Liver (tissue), 9 donors: ENCODE data around the gene BPHL. TPM values are rescaled to one million over a fixed set of nuclear protein-coding genes. Genes with fewer than 3 reads are reported as not detected.
"Not testable (repeated sequence)": the region's sequence is repeated elsewhere in the genome, so short reads cannot be mapped to it uniquely, and the experiment has no call there.

Source experiments
- DNase-seq: peaks from one replicate; pipeline ENCODE4 v3.0.0-alpha.2; 2017; ENCODE audit warnings: low spot score
- H3K27ac ChIP-seq, 2 donors: one replicate each; pipeline ENCODE4 v1.7.0; 2013; ENCODE audit warnings: inconsistent platforms in 2 of 2, low read length in 2 of 2, control low read depth in 1 of 2, low read depth in 1 of 2, mild to moderate bottlenecking in 1 of 2
- H3K27me3 ChIP-seq, 4 donors: one replicate each; pipeline versions ENCODE4 v1.6.1 to v1.7.0; 2013; ENCODE audit warnings: low read length in 3 of 4, inconsistent platforms in 1 of 4, mild to moderate bottlenecking in 1 of 4, moderate library complexity in 1 of 4; ENCODE audit not compliant: control insufficient read depth in 4 of 4, insufficient read depth in 4 of 4
- H3K36me3 ChIP-seq, 4 donors: one replicate each; pipeline versions ENCODE4 v1.6.1 to v1.7.0; 2013; ENCODE audit warnings: low read length in 3 of 4, mild to moderate bottlenecking in 3 of 4, low read depth in 1 of 4, moderate library complexity in 1 of 4; ENCODE audit not compliant: control insufficient read depth in 4 of 4, insufficient read depth in 3 of 4
- H3K4me1 ChIP-seq, 4 donors: one replicate each; pipeline versions ENCODE4 v1.6.1 to v1.7.0; 2013; ENCODE audit warnings: low read length in 3 of 4, mild to moderate bottlenecking in 3 of 4, moderate library complexity in 1 of 4; ENCODE audit not compliant: control insufficient read depth in 4 of 4, insufficient read depth in 4 of 4
- H3K4me3 ChIP-seq, 3 donors: one replicate each; pipeline versions ENCODE4 v1.6.1 to v1.7.0; 2013; ENCODE audit warnings: low read length in 3 of 3, control low read depth in 1 of 3, low read depth in 1 of 3, mild to moderate bottlenecking in 1 of 3
- H3K9ac ChIP-seq, 2 donors: one replicate each; pipeline ENCODE4 v1.7.0; 2013; ENCODE audit warnings: low read length in 2 of 2, mild to moderate bottlenecking in 2 of 2, moderate library complexity in 2 of 2, control low read depth in 1 of 2, low read depth in 1 of 2
- H3K9me3 ChIP-seq, 4 donors: one replicate each; pipeline versions ENCODE4 v1.6.1 to v1.7.0; 2013; ENCODE audit warnings: low read length in 3 of 4; ENCODE audit not compliant: control insufficient read depth in 4 of 4
- NR2F2 ChIP-seq: IDR thresholded peaks from 2 replicates; pipeline ENCODE4 v1.6.1; 2016; ENCODE audit warnings: antibody characterized with exemption
- SP1 ChIP-seq: IDR thresholded peaks from 2 replicates; pipeline ENCODE4 v1.6.1; 2018; ENCODE audit warnings: antibody characterized with exemption, mild to moderate bottlenecking
- TAF1 ChIP-seq: conservative IDR thresholded peaks from 2 replicates; pipeline ENCODE4 v1.6.1; 2016; ENCODE audit warnings: antibody characterized with exemption, mild to moderate bottlenecking
- WGBS: extraction: QIAGEN DNeasy Blood & Tissue Kit; methylation state at CpG from one replicate; pipeline ENCODE4 v1.1.7; 2013; 5-methylcytosine and 5-hydroxymethylcytosine counted together
- polyA plus RNA-seq, 2 donors: library from polyadenylated mRNA; stranded (reverse) in 1 of 2; unstranded in 1 of 2; fragments of 200-250 nt in 1 of 2; fragments of >200 nt in 1 of 2; fragmentation: Nextera tagmentation in 1 of 2; extraction: Ambion mirVana in 1 of 2; gene quantifications; one replicate each; pipeline versions ENCODE4 v1.2.1 to v1.2.3, GENCODE V29; 2013 to 2015
- total RNA-seq, 2 donors: library from RNA; depleted of rRNA; stranded (reverse); fragments of >200 nt; gene quantifications; one replicate each; pipeline ENCODE4 v1.2.3, GENCODE V29; 2014
- TF ChIP-seq, protein P1 (sequence below): fragments of 150-350 bp; IDR thresholded peaks from 2 replicates; pipeline ENCODE4 v1.5.1; 2017; ENCODE audit warnings: improper control_type of control experiment, low read depth, low read length; ENCODE audit not compliant: missing input control
- TF ChIP-seq, protein P2 (sequence below): IDR thresholded peaks from 2 replicates; pipeline ENCODE4 v1.6.1; 2016; ENCODE audit warnings: antibody characterized with exemption
- donor health status: healthy.
- donor health status: healthy.
- donor health status: healthy.
- donor health status: healthy.
- donor health status: healthy.

The BPHL gene
- total and polyA plus RNA-seq, 4 donors: 16.0 to 90.8 (median 31.5) TPM

- no peak overlapping the region for H3K9ac ChIP-seq
- no peak for DNase-seq
- no peak overlapping the region for H3K27ac ChIP-seq
- H3K4me1 ChIP-seq: peaks cover 0 to 11% (median 4%) of the 10 kb centered on the region in 4 donors
- no peak overlapping the region for H3K4me3 ChIP-seq
- H3K9me3 ChIP-seq: no peaks in the 10 kb centered on the region
- no peaks in the 10 kb centered on the region for H3K36me3 ChIP-seq
- H3K27me3 ChIP-seq: no peaks in the 10 kb centered on the region
- WGBS: 88% methylated on average over 7 of the region's 7 CpGs
- TF ChIP-seq SP1 (no peak), NR2F2 (no peak), TAF1 (no peak)
- TF ChIP-seq, protein P1, sequence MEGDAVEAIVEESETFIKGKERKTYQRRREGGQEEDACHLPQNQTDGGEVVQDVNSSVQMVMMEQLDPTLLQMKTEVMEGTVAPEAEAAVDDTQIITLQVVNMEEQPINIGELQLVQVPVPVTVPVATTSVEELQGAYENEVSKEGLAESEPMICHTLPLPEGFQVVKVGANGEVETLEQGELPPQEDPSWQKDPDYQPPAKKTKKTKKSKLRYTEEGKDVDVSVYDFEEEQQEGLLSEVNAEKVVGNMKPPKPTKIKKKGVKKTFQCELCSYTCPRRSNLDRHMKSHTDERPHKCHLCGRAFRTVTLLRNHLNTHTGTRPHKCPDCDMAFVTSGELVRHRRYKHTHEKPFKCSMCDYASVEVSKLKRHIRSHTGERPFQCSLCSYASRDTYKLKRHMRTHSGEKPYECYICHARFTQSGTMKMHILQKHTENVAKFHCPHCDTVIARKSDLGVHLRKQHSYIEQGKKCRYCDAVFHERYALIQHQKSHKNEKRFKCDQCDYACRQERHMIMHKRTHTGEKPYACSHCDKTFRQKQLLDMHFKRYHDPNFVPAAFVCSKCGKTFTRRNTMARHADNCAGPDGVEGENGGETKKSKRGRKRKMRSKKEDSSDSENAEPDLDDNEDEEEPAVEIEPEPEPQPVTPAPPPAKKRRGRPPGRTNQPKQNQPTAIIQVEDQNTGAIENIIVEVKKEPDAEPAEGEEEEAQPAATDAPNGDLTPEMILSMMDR: no peak
- TF ChIP-seq, protein P2, sequence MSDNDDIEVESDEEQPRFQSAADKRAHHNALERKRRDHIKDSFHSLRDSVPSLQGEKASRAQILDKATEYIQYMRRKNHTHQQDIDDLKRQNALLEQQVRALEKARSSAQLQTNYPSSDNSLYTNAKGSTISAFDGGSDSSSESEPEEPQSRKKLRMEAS: no peak
Measured at GRCh38 chr6:3165631-3166534, 47.4 kb downstream of the BPHL start.

DNA sequence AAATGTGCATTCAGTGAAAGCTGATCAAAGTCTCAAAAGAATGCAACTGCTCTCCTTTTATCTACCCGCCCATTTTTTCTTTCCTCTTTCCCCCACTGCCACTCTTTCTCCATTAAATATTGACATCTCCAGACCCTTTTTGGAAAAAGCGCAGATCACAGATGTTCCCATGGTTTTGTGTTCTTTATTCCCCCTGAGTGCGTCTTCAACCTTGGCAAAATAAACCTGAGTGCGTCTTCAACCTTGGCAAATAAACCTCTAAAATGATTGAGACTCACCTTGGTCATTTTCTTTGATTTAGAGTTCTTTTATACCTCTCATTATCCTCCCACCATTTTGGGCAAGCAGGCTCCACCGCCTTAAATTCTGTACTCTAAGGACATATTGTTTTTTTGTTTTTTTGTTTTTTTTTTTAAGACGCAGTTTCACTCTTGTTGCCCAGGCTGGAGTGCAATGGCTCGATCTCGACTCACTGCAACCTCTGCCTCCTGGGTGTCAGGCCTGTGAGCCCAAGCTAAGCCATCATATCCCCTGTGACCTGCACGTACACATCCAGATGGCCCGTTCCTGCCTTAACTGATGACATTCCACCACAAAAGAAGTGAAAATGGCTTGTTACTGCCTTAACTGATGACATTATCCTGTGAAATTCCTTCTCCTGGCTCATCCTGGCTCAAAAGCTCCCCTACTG is 48.2 kb downstream of the BPHL start:
- H3K36me3 ChIP-seq, DNase-seq, H3K27ac ChIP-seq, H3K4me3 ChIP-seq, H3K9ac ChIP-seq, H3K27me3 ChIP-seq, H3K9me3 ChIP-seq: not testable (repeated sequence)
- peaks cover 0 to 11% (median 4%) of the 10 kb centered on the region in 4 donors for H3K4me1 ChIP-seq
- 95% methylated on average over 10 of the region's 10 CpGs for WGBS

GRCh38 chr6:3168046-3168445 is 49.5 kb downstream of the BPHL start:
- not testable (repeated sequence) for H3K27ac ChIP-seq, DNase-seq, H3K27me3 ChIP-seq, H3K36me3 ChIP-seq, H3K4me1 ChIP-seq, H3K4me3 ChIP-seq, H3K9ac ChIP-seq, H3K9me3 ChIP-seq
- 97% methylated on average over 10 of the region's 10 CpGs for WGBS

DNA sequence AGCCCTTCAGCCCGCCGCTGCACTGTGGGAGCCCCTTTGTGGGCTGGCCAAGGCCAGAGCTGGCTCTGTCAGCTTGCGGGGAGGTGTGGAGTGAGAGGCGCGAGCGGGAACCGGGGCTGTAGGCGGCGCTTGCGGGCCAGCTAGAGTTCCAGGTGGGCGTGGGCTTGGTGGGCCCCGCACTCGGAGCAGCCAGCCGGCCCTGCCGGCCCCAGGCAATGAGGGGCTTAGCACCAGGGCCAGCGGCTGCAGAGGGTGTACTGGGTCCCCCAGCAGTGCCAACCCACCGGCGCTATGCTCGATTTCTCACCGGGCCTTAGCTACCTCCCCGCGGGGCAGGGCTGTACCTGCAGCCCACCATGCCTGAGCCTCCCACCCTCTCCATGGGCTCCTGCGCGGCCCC is 52.2 kb downstream of the BPHL start:
- 96% methylated on average over 24 of the region's 24 CpGs for WGBS
- H3K27me3 ChIP-seq, H3K36me3 ChIP-seq, H3K9ac ChIP-seq, DNase-seq, H3K27ac ChIP-seq, H3K4me3 ChIP-seq, H3K4me1 ChIP-seq, H3K9me3 ChIP-seq: not testable (repeated sequence)

DNA sequence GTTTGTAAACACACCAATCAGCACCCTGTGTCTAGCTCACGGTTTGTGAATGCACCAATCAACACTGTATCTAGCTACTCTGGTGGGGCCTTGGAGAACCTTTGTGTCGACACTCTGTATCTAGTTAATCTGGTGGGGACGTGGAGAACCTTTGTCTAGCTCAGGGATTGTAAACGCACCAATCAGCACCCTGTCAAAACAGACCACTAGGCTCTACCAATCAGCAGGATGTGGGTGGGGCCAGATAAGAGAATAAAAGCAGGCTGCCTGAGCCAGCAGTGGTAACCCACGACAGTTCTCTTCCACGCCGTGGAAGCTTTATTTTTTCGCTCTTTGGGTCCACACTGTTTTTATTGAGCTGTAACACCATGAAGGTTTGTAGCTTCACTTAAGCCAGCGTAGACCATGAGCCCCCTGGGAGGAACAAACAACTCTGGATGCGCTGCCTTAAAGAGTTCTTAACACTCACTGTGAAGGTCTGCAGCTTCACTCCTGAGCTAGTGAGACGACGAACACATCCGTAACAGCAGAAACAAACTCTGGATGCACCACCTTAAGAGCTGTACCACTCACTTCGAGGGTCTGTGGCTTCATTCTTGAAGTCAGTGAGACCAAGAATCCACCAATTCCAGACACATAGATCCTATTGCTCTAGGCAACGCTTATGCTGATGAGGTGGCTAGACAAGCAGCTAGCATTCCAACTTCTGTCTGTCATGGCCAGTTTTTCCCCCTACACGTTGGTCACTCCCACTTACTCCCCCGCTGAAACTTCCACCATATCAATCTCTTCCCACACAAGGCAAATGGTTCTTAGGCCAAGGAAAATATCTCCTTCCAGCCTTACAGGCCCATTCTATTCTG is 53.0 kb downstream of the BPHL start:
- not testable (repeated sequence) for H3K9ac ChIP-seq, H3K27me3 ChIP-seq, H3K27ac ChIP-seq, DNase-seq, H3K36me3 ChIP-seq, H3K9me3 ChIP-seq, H3K4me1 ChIP-seq, H3K4me3 ChIP-seq
- 95% methylated on average over 17 of the region's 17 CpGs for WGBS

DNA sequence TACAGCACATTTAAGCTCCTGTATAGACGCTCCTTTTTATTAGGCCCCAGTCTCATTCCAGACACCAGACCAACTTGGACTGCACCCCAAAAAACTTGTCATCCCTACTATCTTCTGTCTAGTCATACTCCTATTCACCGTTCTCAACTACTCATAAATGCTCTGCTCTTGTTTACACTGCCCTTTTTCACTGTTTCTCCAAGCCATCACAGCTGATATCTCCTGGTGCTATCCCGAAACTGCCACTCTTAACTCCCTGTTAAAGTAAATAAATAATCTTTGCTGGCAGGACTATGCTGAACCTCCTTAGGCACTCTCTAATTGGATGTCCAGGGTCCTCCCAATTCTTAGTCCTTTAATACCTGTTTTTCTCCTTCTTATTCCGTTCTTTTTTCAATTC is 54.3 kb downstream of the BPHL start:
- H3K4me1 ChIP-seq, H3K4me3 ChIP-seq, H3K27ac ChIP-seq, DNase-seq, H3K27me3 ChIP-seq, H3K9me3 ChIP-seq, H3K36me3 ChIP-seq, H3K9ac ChIP-seq: not testable (repeated sequence)
- 91% methylated on average over 4 of the region's 4 CpGs for WGBS
